ENCODE data around the gene GSN. TPM values are rescaled to one million over a fixed set of nuclear protein-coding genes. Genes with fewer than 3 reads are reported as not detected.

GSN gene
- total and polyA plus RNA-seq, 2 of the 8 experiments (the other 6 are each of a cell fraction or from before 2014, with no cell fraction given): 52.3 to 94.5 TPM

DNA sequence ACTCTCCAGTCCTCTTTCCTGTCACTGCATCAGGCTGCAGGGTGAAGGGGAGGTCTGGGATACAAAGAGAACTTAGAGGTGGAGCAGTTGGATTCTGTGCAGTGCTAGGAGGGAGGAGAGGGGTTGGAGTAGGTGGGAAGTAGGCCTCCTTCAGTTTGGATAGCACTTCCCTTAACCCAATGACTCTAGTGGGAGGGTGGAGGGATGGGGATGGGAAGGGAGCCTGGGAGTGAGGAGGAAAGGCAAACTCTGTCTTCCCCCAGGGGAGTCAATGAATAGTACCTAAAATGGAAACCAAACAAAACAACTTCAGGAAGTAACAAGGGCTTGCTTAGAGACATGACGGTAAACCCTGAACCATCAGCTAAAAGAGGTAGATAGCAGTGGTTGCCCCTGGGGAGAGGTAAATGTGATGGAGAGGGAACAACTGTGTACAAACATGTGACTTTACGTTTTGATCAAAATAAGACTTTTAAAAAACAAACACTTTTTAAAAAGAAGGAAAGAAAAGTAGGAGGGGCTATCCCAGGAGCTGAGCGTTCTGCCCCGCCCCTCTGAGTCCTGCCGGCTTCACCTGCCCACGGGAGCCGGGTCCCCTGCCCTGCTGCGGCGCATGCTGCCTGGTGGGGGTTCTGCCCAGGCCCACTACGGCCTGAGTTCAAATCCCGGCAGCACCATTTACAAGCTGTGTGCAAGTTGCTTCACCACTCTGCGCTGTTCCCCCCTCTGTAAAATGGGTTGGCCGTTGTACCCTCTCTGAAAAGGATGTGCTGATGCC, 30.9 kb downstream of the GSN start (continued):
- TF ChIP-seq, protein P1, sequence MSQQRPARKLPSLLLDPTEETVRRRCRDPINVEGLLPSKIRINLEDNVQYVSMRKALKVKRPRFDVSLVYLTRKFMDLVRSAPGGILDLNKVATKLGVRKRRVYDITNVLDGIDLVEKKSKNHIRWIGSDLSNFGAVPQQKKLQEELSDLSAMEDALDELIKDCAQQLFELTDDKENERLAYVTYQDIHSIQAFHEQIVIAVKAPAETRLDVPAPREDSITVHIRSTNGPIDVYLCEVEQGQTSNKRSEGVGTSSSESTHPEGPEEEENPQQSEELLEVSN (IDR thresholded peaks at IDR 0.05): no peak
- TF ChIP-seq PHF8 (conservative IDR thresholded peaks at IDR 0.05; ENCODE audit: low read depth, low read length) (no peak), CREB1 (IDR thresholded peaks at IDR 0.05) (no peak), RNF2 (IDR thresholded peaks at IDR 0.05; ENCODE audit: borderline replicate concordance, low read depth, low read length, missing control alignments, poor library complexity, severe bottlenecking) (no peak), EGR1 (IDR thresholded peaks at IDR 0.05; ENCODE audit: borderline replicate concordance, low read depth, low read length) (0 out of 2 replicates have a peak, but pooled peaks have one; percentile 26), SUZ12 (IDR thresholded peaks at IDR 0.05; ENCODE audit: low read length) (0 out of 2 replicates have a peak, but pooled peaks have one; percentile 11), NRF1 (IDR thresholded peaks at IDR 0.05; ENCODE audit: low read depth, low read length) (no peak), CHD1 (IDR thresholded peaks at IDR 0.05; ENCODE audit: low read depth, low read length) (no peak), KDM1A (IDR thresholded peaks at IDR 0.05; ENCODE audit: borderline replicate concordance, low read length) (peak; percentile 71), CBX8 (IDR thresholded peaks at IDR 0.05; ENCODE audit: borderline replicate concordance, low read depth, low read length) (no peak), SP2 (IDR thresholded peaks at IDR 0.05; ENCODE audit: low read length) (no peak), ASH2L (IDR thresholded peaks at IDR 0.05; ENCODE audit: low read length) (no peak)
- TF ChIP-seq, protein P2, sequence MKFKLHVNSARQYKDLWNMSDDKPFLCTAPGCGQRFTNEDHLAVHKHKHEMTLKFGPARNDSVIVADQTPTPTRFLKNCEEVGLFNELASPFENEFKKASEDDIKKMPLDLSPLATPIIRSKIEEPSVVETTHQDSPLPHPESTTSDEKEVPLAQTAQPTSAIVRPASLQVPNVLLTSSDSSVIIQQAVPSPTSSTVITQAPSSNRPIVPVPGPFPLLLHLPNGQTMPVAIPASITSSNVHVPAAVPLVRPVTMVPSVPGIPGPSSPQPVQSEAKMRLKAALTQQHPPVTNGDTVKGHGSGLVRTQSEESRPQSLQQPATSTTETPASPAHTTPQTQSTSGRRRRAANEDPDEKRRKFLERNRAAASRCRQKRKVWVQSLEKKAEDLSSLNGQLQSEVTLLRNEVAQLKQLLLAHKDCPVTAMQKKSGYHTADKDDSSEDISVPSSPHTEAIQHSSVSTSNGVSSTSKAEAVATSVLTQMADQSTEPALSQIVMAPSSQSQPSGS (IDR thresholded peaks at IDR 0.05; ENCODE audit: low read length): no peak

Measured in H1 (cell line).